H9 (cell line): ENCODE data around the gene DISP3. TPM values are rescaled to one million over a fixed set of nuclear protein-coding genes. Genes with fewer than 3 reads are reported as not detected.

Experiments
- DNase-seq: peaks from one replicate; pipeline ENCODE4 v3.0.0-alpha.2; 2017
- H2AFZ ChIP-seq: one replicate; pipeline ENCODE4 v1.6.1; 2013; ENCODE audit warnings: mild to moderate bottlenecking, low read length, control low read depth, moderate library complexity
- H2AK5ac ChIP-seq: 2 replicates; pipeline ENCODE4 v1.6.1; 2013; ENCODE audit warnings: low read length, control low read depth, mixed read lengths; ENCODE audit not compliant: insufficient read length
- H2BK120ac ChIP-seq: one replicate; pipeline ENCODE4 v1.6.1; 2013; ENCODE audit warnings: low read depth, mild to moderate bottlenecking, low read length, control low read depth, inconsistent platforms; ENCODE audit not compliant: poor library complexity, severe bottlenecking
- H2BK12ac ChIP-seq: 2 replicates; pipeline ENCODE4 v1.6.1; 2013; ENCODE audit warnings: low read length, control low read depth, mixed read lengths, low read depth; ENCODE audit not compliant: insufficient read length
- H2BK15ac ChIP-seq: 2 replicates; pipeline ENCODE4 v1.6.1; 2013; ENCODE audit warnings: low read depth, low read length, control low read depth
- H2BK20ac ChIP-seq: one replicate; pipeline ENCODE4 v1.6.1; 2013; ENCODE audit warnings: low read depth, mild to moderate bottlenecking, low read length, control low read depth, inconsistent platforms; ENCODE audit not compliant: poor library complexity, severe bottlenecking
- H2BK5ac ChIP-seq: 2 replicates; pipeline ENCODE4 v1.6.1; 2013; ENCODE audit warnings: low read length, control low read depth, mixed read lengths; ENCODE audit not compliant: insufficient read length
- H3K14ac ChIP-seq: 2 replicates; pipeline ENCODE4 v1.6.1; 2013; ENCODE audit warnings: low read length, control low read depth; ENCODE audit not compliant: insufficient read depth
- H3K18ac ChIP-seq: 2 replicates; pipeline ENCODE4 v1.6.1; 2013; ENCODE audit warnings: low read depth, mild to moderate bottlenecking, mixed read lengths, low read length, control low read depth; ENCODE audit not compliant: insufficient read length
- H3K23ac ChIP-seq: 2 replicates; pipeline ENCODE4 v1.6.1; 2013; ENCODE audit warnings: low read length, control low read depth, mixed read lengths, low read depth; ENCODE audit not compliant: insufficient read length
- H3K23me2 ChIP-seq: 2 replicates; pipeline ENCODE4 v1.6.1; 2013; ENCODE audit warnings: low read depth, mild to moderate bottlenecking, mixed read lengths, low read length, control low read depth; ENCODE audit not compliant: insufficient read length, poor library complexity, severe bottlenecking
- H3K27ac ChIP-seq: 2 replicates; pipeline ENCODE4 v1.5.1; 2013; ENCODE audit warnings: low read length, control low read depth, mixed read lengths, low read depth; ENCODE audit not compliant: insufficient read length
- H3K27me3 ChIP-seq: 2 replicates; pipeline ENCODE4 v1.6.1; 2013; ENCODE audit warnings: low read length, control low read depth, inconsistent platforms; ENCODE audit not compliant: insufficient read depth
- H3K4ac ChIP-seq: 2 replicates; pipeline ENCODE4 v1.6.1; 2013; ENCODE audit warnings: low read depth, mild to moderate bottlenecking, control low read depth, inconsistent platforms, low read length, moderate library complexity
- H3K4me1 ChIP-seq: 2 replicates; pipeline ENCODE4 v1.6.1; 2013; ENCODE audit warnings: low read length, control low read depth, inconsistent platforms; ENCODE audit not compliant: insufficient read depth
- H3K4me2 ChIP-seq: 2 replicates; pipeline ENCODE4 v1.6.1; 2013; ENCODE audit warnings: low read length, control low read depth, mixed read lengths; ENCODE audit not compliant: insufficient read length, insufficient read depth
- H3K56ac ChIP-seq: 2 replicates; pipeline ENCODE4 v1.6.1; 2013; ENCODE audit warnings: low read depth, mild to moderate bottlenecking, mixed read lengths, low read length, control low read depth; ENCODE audit not compliant: insufficient read length
- H3K79me1 ChIP-seq: 2 replicates; pipeline ENCODE4 v1.6.1; 2013; ENCODE audit warnings: low read depth, mild to moderate bottlenecking, moderate library complexity, low read length, control low read depth, inconsistent platforms; ENCODE audit not compliant: insufficient read depth, poor library complexity, severe bottlenecking
- H3K79me2 ChIP-seq: 2 replicates; pipeline ENCODE4 v1.6.1; 2013; ENCODE audit warnings: low read length, control low read depth, inconsistent platforms; ENCODE audit not compliant: insufficient read depth
- H3K9ac ChIP-seq: 2 replicates; pipeline ENCODE4 v1.6.1; 2013; ENCODE audit warnings: low read length, control low read depth, mixed read lengths; ENCODE audit not compliant: insufficient read length; ENCODE audit errors: extremely low read depth
- H3K9me3 ChIP-seq: one replicate; pipeline ENCODE4 v1.6.1; 2013; ENCODE audit warnings: low read depth, low read length, inconsistent platforms; ENCODE audit not compliant: control insufficient read depth
- H3T11ph ChIP-seq: one replicate; pipeline ENCODE4 v1.6.1; 2013; ENCODE audit warnings: mild to moderate bottlenecking, low read length, control low read depth, inconsistent platforms
- H4K20me1 ChIP-seq: one replicate; pipeline ENCODE4 v1.6.1; 2013; ENCODE audit not compliant: control insufficient read depth, insufficient read length, insufficient read depth
- H4K5ac ChIP-seq: 2 replicates; pipeline ENCODE4 v1.6.1; 2013; ENCODE audit warnings: low read depth, mild to moderate bottlenecking, mixed read lengths, low read length, control low read depth; ENCODE audit not compliant: insufficient read length
- H4K8ac ChIP-seq: replicated peaks from 2 replicates; pipeline ENCODE4 v1.6.1; 2013; ENCODE audit warnings: low read length, control low read depth, mixed read lengths, low read depth; ENCODE audit not compliant: insufficient read length
- H4K91ac ChIP-seq: 2 replicates; pipeline ENCODE4 v1.6.1; 2013; ENCODE audit warnings: low read depth, mild to moderate bottlenecking, moderate library complexity, mixed read lengths, low read length, control low read depth; ENCODE audit not compliant: insufficient read length
- H3K27ac Mint-ChIP-seq, 3 experiments: 2 replicates in 2 of 3; 3 replicates in 1 of 3; pipeline ENCODE4 v1.8.0; 2020 to 2021; ENCODE audit warnings: mixed read lengths in 3 of 3, mild to moderate bottlenecking in 1 of 3, moderate library complexity in 1 of 3
- H3K27me3 Mint-ChIP-seq: 2 replicates; pipeline ENCODE4 v1.8.0; 2021; ENCODE audit warnings: low read depth, mild to moderate bottlenecking, moderate library complexity, mixed read lengths
- H3K36me3 Mint-ChIP-seq, 3 experiments: 2 replicates in 2 of 3; 3 replicates in 1 of 3; pipeline ENCODE4 v1.8.0; 2020 to 2021; ENCODE audit warnings: low read depth in 3 of 3, mixed read lengths in 3 of 3; ENCODE audit not compliant: insufficient read depth in 1 of 3
- H3K4me1 Mint-ChIP-seq, 2 experiments: 2 replicates each; pipeline ENCODE4 v1.8.0; 2020; ENCODE audit warnings: mixed read lengths in 2 of 2
- H3K4me3 Mint-ChIP-seq, 2 experiments: 2 replicates in 1 of 2; 3 replicates in 1 of 2; pipeline ENCODE4 v1.8.0; 2020 to 2021; ENCODE audit warnings: mild to moderate bottlenecking in 2 of 2, mixed read lengths in 2 of 2, moderate library complexity in 1 of 2
- H3K9me3 Mint-ChIP-seq, 2 experiments: 2 replicates in 1 of 2; 3 replicates in 1 of 2; pipeline ENCODE4 v1.8.0; 2020; ENCODE audit warnings: mild to moderate bottlenecking in 2 of 2, mixed read lengths in 2 of 2, moderate library complexity in 1 of 2
- CTCF ChIP-seq: fragments of 200-600 bp; sonication (generic); conservative IDR thresholded peaks from 3 replicates; pipeline ENCODE4 v1.8.0; 2021; ENCODE audit warnings: antibody characterized with exemption, mild to moderate bottlenecking
- WGBS: extraction: QIAGEN DNeasy Blood & Tissue Kit; methylation state at CpG from one replicate; pipeline ENCODE4 v1.1.7; 2013; ENCODE audit warnings: missing lambda C conversion rate, low lambda C conversion rate, mixed read lengths; ENCODE audit not compliant: insufficient read length; ENCODE audit errors: extremely low coverage; 5-methylcytosine and 5-hydroxymethylcytosine counted together
- total RNA-seq: library from RNA; stranded (reverse); gene quantifications from 2 replicates; pipeline ENCODE4 v1.2.1, GENCODE V29; 2021

DISP3 gene
- total RNA-seq, 1 experiment from 2014 or later = 3.5 TPM

- no peak overlapping the region for H4K8ac ChIP-seq
- H3K79me2 ChIP-seq = no peaks in the 10 kb centered on the region
- no peaks in the 10 kb centered on the region for H3K27me3 ChIP-seq
- no peak overlapping the region for H4K5ac ChIP-seq
- H2AFZ ChIP-seq = no peak overlapping the region
- no peak overlapping the region for H2AK5ac ChIP-seq
- peaks cover 52 to 58% (median 57%) of the 10 kb centered on the region in 3 experiments for H3K36me3 Mint-ChIP-seq
- no peak overlapping the region for H3K4ac ChIP-seq
- no peak overlapping the region for H3K9ac ChIP-seq
- H3K27me3 Mint-ChIP-seq = no peaks in the 10 kb centered on the region
- H3K9me3 Mint-ChIP-seq = peaks cover 31 to 32% of the 10 kb centered on the region in 2 experiments
- DNase-seq = no peak
- no peak overlapping the region for H3K14ac ChIP-seq
- no peak overlapping the region for H3K4me3 Mint-ChIP-seq
- no peak overlapping the region for H2BK15ac ChIP-seq
- peaks cover 5% of the 10 kb centered on the region; the same call in 1 of the 2 replicates for H3K4me1 ChIP-seq
- H3K4me1 Mint-ChIP-seq = peaks cover 33 to 40% of the 10 kb centered on the region in 2 experiments
- no peaks in the 10 kb centered on the region for H3K79me1 ChIP-seq
- peak overlapping the region in 2 of 3 experiments; percentile 8 to 51; a peak in 3 of 7 replicates for H3K27ac Mint-ChIP-seq
- no peak overlapping the region for H3K56ac ChIP-seq
- no peak for TF ChIP-seq CTCF
- H3T11ph ChIP-seq = no peak overlapping the region
- no peak overlapping the region for H2BK12ac ChIP-seq
- no peaks in the 10 kb centered on the region for H3K23me2 ChIP-seq
- H2BK120ac ChIP-seq = no peak overlapping the region
- H2BK20ac ChIP-seq = no peak overlapping the region
- H3K27ac ChIP-seq = no peak overlapping the region
- no peak overlapping the region for H3K23ac ChIP-seq
- H3K4me2 ChIP-seq = no peak overlapping the region
- 100% methylated on average over 1 of the region's 19 CpGs for WGBS
- H2BK5ac ChIP-seq = no peak overlapping the region
- no peaks in the 10 kb centered on the region for H4K20me1 ChIP-seq
- no peaks in the 10 kb centered on the region for H3K9me3 ChIP-seq
- H4K91ac ChIP-seq = no peak overlapping the region
- H3K18ac ChIP-seq = no peak overlapping the region
Measured at GRCh38 chr1:11501906-11502485, 23.0 kb downstream of the DISP3 start.
